Neural progenitor cell (in vitro differentiated cells): Measurements from ENCODE around the gene DDX10.

Experiments used
- EZH2 ChIP-seq: fragments of 200-600 bp; sonication (generic); IDR thresholded peaks from 2 replicates; pipeline ENCODE4 v1.6.1; 2017; ENCODE audit warnings: antibody characterized with exemption, mild to moderate bottlenecking, moderate library complexity
- TF ChIP-seq, protein P1 (sequence below): fragments of 200-600 bp; sonication (generic); IDR thresholded peaks from 2 replicates; pipeline ENCODE4 v1.5.1; 2017; ENCODE audit warnings: antibody characterized with exemption, mild to moderate bottlenecking

DNA sequence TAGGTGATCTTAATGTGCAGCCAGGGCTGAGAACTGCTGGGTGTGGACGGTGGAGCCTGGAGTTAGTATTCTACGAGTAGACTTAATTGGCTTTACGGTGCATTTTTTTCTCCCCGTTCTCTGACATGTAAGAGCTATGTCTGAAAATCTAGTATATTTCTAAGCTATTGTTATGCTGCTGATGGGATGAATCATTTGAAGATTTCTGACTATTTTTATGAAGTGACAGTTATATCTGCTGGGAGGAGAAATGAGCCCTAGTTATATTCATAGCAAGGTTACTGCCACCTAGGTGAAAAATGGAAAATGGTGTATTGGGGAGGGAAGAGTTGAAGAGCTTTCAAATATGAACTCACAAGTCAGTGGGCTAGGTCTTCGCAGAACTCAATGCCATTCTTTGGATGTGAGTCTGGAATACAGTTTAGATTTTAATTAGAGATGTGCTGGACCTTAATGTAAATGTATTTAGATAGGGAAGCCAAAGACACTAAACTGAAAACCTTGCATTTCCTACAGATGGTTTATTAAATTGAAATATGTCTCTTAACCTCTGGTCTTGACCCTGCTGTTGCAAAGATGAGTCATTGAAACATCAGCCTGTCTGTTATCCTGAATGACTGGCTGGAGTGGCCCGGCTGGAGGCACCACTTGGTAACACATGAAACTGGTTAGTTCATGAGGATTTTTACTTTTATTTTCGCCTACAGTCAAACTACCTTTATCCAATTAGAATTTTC is 293.7 kb downstream of the DDX10 start:
- TF ChIP-seq, protein P1, sequence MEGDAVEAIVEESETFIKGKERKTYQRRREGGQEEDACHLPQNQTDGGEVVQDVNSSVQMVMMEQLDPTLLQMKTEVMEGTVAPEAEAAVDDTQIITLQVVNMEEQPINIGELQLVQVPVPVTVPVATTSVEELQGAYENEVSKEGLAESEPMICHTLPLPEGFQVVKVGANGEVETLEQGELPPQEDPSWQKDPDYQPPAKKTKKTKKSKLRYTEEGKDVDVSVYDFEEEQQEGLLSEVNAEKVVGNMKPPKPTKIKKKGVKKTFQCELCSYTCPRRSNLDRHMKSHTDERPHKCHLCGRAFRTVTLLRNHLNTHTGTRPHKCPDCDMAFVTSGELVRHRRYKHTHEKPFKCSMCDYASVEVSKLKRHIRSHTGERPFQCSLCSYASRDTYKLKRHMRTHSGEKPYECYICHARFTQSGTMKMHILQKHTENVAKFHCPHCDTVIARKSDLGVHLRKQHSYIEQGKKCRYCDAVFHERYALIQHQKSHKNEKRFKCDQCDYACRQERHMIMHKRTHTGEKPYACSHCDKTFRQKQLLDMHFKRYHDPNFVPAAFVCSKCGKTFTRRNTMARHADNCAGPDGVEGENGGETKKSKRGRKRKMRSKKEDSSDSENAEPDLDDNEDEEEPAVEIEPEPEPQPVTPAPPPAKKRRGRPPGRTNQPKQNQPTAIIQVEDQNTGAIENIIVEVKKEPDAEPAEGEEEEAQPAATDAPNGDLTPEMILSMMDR, result no peak
- no peak for TF ChIP-seq EZH2
